Stimulated activated effector memory CD8-positive, alpha-beta T cell treated with anti-CD3 and anti-CD28 coated beads, Interleukin-12 subunit alpha, Interleukin-12 subunit beta, amount 100 ng/mL, for 72 hours (primary cell): ENCODE data around the gene ARMC10.
"Not testable (repeated sequence)": the region's sequence is repeated elsewhere in the genome, so short reads cannot be mapped to it uniquely, and the experiment has no call there.

Source experiments
- ATAC-seq: fragments of 150-1000 bp; cut with Tn5 transposase; 2 replicates; pipeline ENCODE4 v1.10.0; 2021
- DNase-seq, 2 donors: peaks; one replicate each; pipeline ENCODE4 v3.0.0; 2021 to 2022; ENCODE audit warnings: low spot score in 2 of 2
- H3K27ac Mint-ChIP-seq: one replicate; pipeline ENCODE4 v1.8.0; 2022; ENCODE audit warnings: mild to moderate bottlenecking, mixed read lengths
- H3K36me3 Mint-ChIP-seq: one replicate; pipeline ENCODE4 v1.8.0; 2022; ENCODE audit warnings: mild to moderate bottlenecking, mixed read lengths
- H3K4me1 Mint-ChIP-seq: one replicate; pipeline ENCODE4 v1.8.0; 2022; ENCODE audit warnings: mixed read lengths
- H3K4me3 Mint-ChIP-seq: one replicate; pipeline ENCODE4 v1.8.0; 2022; ENCODE audit warnings: mild to moderate bottlenecking, mixed read lengths
- H3K9me3 Mint-ChIP-seq: one replicate; pipeline ENCODE4 v1.8.0; 2022; ENCODE audit warnings: mixed read lengths

ARMC10 gene

GRCh38 chr7:103074519-103075336, at the start of gene ARMC10, which contains the start of gene FBXL13:
Gene ARMC10 (plus strand): TSS chr7:103075140. CDS start chr7:103075273, 133 bp downstream.
Gene FBXL13 (minus strand): TSS chr7:103074796.
- H3K36me3 Mint-ChIP-seq, result peaks cover 15% of the 10 kb centered on the region
- ATAC-seq (peak; percentile 89), DNase-seq (peak; percentile 88 to 95)
- H3K27ac Mint-ChIP-seq, result peak within 1 kb of the TSS; percentile 96
- no peaks in the 10 kb centered on the region for H3K9me3 Mint-ChIP-seq
- peak within 1 kb of the TSS; percentile 86 for H3K4me3 Mint-ChIP-seq
- peaks cover 30% of the 10 kb centered on the region for H3K4me1 Mint-ChIP-seq

- H3K4me3 Mint-ChIP-seq, result no peak overlapping the region
- no peaks in the 10 kb centered on the region for H3K4me1 Mint-ChIP-seq
- ATAC-seq (no peak), DNase-seq (no peak)
- H3K27ac Mint-ChIP-seq, result no peak overlapping the region
- no peaks in the 10 kb centered on the region for H3K36me3 Mint-ChIP-seq
- H3K9me3 Mint-ChIP-seq, result no peaks in the 10 kb centered on the region
These were observed 49.6 kb upstream of the ARMC10 start for GRCh38 chr7:103025341-103025740.

GRCh38 chr7:103031024-103031423, 43.9 kb upstream of the ARMC10 start:
- Mint-ChIP-seq H3K4me3 (no peak overlapping the region), H3K36me3 (no peaks in the 10 kb centered on the region), H3K9me3 (no peaks in the 10 kb centered on the region), H3K27ac (no peak overlapping the region), H3K4me1 (no peaks in the 10 kb centered on the region)
- ATAC-seq (no peak), DNase-seq (no peak)

GRCh38 chr7:103031781-103032180, 43.2 kb upstream of the ARMC10 start:
- Mint-ChIP-seq H3K36me3 (no peaks in the 10 kb centered on the region), H3K4me1 (no peaks in the 10 kb centered on the region), H3K27ac (no peak overlapping the region), H3K4me3 (no peak overlapping the region), H3K9me3 (no peaks in the 10 kb centered on the region)
- ATAC-seq (no peak), DNase-seq (no peak)

GRCh38 chr7:103034318-103034717, 40.6 kb upstream of the ARMC10 start:
- not testable (repeated sequence) for H3K9me3 Mint-ChIP-seq, H3K27ac Mint-ChIP-seq, H3K4me3 Mint-ChIP-seq, H3K4me1 Mint-ChIP-seq, H3K36me3 Mint-ChIP-seq, DNase-seq, ATAC-seq

- H3K4me1 Mint-ChIP-seq, result no peaks in the 10 kb centered on the region
- DNase-seq (no peak), ATAC-seq (no peak)
- no peak overlapping the region for H3K27ac Mint-ChIP-seq
- H3K9me3 Mint-ChIP-seq, result no peaks in the 10 kb centered on the region
- no peak overlapping the region for H3K4me3 Mint-ChIP-seq
- no peaks in the 10 kb centered on the region for H3K36me3 Mint-ChIP-seq
These were observed 37.5 kb upstream of the ARMC10 start for GRCh38 chr7:103037476-103037822.

GRCh38 chr7:103037823-103038739, 36.9 kb upstream of the ARMC10 start:
- not testable (repeated sequence) for H3K9me3 Mint-ChIP-seq, ATAC-seq, H3K4me3 Mint-ChIP-seq, H3K27ac Mint-ChIP-seq, H3K36me3 Mint-ChIP-seq, DNase-seq, H3K4me1 Mint-ChIP-seq

GRCh38 chr7:103041815-103042214, 33.1 kb upstream of the ARMC10 start:
- H3K9me3 Mint-ChIP-seq, H3K36me3 Mint-ChIP-seq, H3K4me3 Mint-ChIP-seq, H3K4me1 Mint-ChIP-seq, DNase-seq, H3K27ac Mint-ChIP-seq, ATAC-seq: not testable (repeated sequence)

- Mint-ChIP-seq H3K27ac (no peak overlapping the region), H3K9me3 (no peaks in the 10 kb centered on the region), H3K4me3 (no peak overlapping the region), H3K36me3 (no peaks in the 10 kb centered on the region), H3K4me1 (no peaks in the 10 kb centered on the region)
- ATAC-seq (no peak), DNase-seq (no peak)
These were observed 26.1 kb upstream of the ARMC10 start for GRCh38 chr7:103048833-103049232.

GRCh38 chr7:103051519-103051918, 23.4 kb upstream of the ARMC10 start:
- Mint-ChIP-seq H3K9me3 (no peaks in the 10 kb centered on the region), H3K27ac (no peak overlapping the region), H3K36me3 (no peaks in the 10 kb centered on the region), H3K4me1 (no peaks in the 10 kb centered on the region), H3K4me3 (no peak overlapping the region)
- no peak for DNase-seq
- ATAC-seq, result no peak

GRCh38 chr7:103056006-103056405, 18.9 kb upstream of the ARMC10 start:
- H3K4me3 Mint-ChIP-seq, DNase-seq, H3K27ac Mint-ChIP-seq, H3K9me3 Mint-ChIP-seq, ATAC-seq, H3K36me3 Mint-ChIP-seq, H3K4me1 Mint-ChIP-seq: not testable (repeated sequence)

- Mint-ChIP-seq H3K27ac (no peak overlapping the region), H3K9me3 (no peaks in the 10 kb centered on the region), H3K4me3 (no peak overlapping the region), H3K36me3 (no peaks in the 10 kb centered on the region), H3K4me1 (no peaks in the 10 kb centered on the region)
- DNase-seq, result no peak
- no peak for ATAC-seq
These were observed 16.8 kb upstream of the ARMC10 start for GRCh38 chr7:103058122-103058521.

- no peak overlapping the region for H3K4me3 Mint-ChIP-seq
- H3K4me1 Mint-ChIP-seq, result no peaks in the 10 kb centered on the region
- DNase-seq (no peak), ATAC-seq (no peak)
- H3K9me3 Mint-ChIP-seq, result no peaks in the 10 kb centered on the region
- no peak overlapping the region for H3K27ac Mint-ChIP-seq
- H3K36me3 Mint-ChIP-seq, result no peaks in the 10 kb centered on the region
These were observed 15.5 kb upstream of the ARMC10 start for GRCh38 chr7:103059471-103059870.

- Mint-ChIP-seq H3K4me3 (no peak overlapping the region), H3K9me3 (no peaks in the 10 kb centered on the region), H3K36me3 (no peaks in the 10 kb centered on the region), H3K27ac (no peak overlapping the region), H3K4me1 (no peaks in the 10 kb centered on the region)
- no peak for ATAC-seq
- DNase-seq, result no peak
These were observed 11.0 kb upstream of the ARMC10 start for GRCh38 chr7:103063895-103064294.

GRCh38 chr7:103065667-103066066, 9.3 kb upstream of the ARMC10 start:
- H3K9me3 Mint-ChIP-seq, result no peaks in the 10 kb centered on the region
- H3K36me3 Mint-ChIP-seq, result no peaks in the 10 kb centered on the region
- no peak overlapping the region for H3K4me3 Mint-ChIP-seq
- DNase-seq (peak; percentile 22 to 73), ATAC-seq (peak; percentile 76)
- H3K4me1 Mint-ChIP-seq, result no peaks in the 10 kb centered on the region
- H3K27ac Mint-ChIP-seq, result no peak overlapping the region
